ENCODE measurements around the gene LARGE2. TPM values are rescaled to one million over a fixed set of nuclear protein-coding genes. Genes with fewer than 3 reads are reported as not detected.

LARGE2 gene
- total RNA-seq, 1 experiment from 2014 or later = 30.1 TPM

- H3K9me3 Mint-ChIP-seq (ENCODE audit: low read depth, unreplicated experiment) = no peaks in the 10 kb centered on the region
- no peak overlapping the region for H3K27ac Mint-ChIP-seq (ENCODE audit: unreplicated experiment)
- no TSS peak for BruUV-seq (replicated peaks)
- H3K36me3 Mint-ChIP-seq (ENCODE audit: insufficient read depth, unreplicated experiment) = peaks cover 19% of the 10 kb centered on the region
- CTCF ChIA-PET = no interaction called here
- no peak for DNase-seq
- peaks cover 5% of the 10 kb centered on the region for H3K27me3 Mint-ChIP-seq (ENCODE audit: unreplicated experiment)
- TF ChIP-seq CTCF (IDR thresholded peaks at IDR 0.05; ENCODE audit: unreplicated experiment) = no peak
- intact Hi-C loops (cut with micrococcal nuclease; ENCODE audit: unreplicated experiment) = no loop called here
- H3K4me1 Mint-ChIP-seq (ENCODE audit: low read depth, unreplicated experiment) = no peaks in the 10 kb centered on the region
- no peak overlapping the region for H3K4me3 Mint-ChIP-seq (ENCODE audit: low read depth, unreplicated experiment)
Observed at GRCh38 chr11:45906096-45906682, 16.3 kb upstream of the LARGE2 start.

GRCh38 chr11:45906965-45907611 is 15.4 kb upstream of the LARGE2 start, which contains the start of gene FREY1:
Gene FREY1 (minus strand): TSS chr11:45907271. CDS start chr11:45907245, 26 bp downstream.
- Mint-ChIP-seq H3K9me3 (ENCODE audit: low read depth, unreplicated experiment) (no peaks in the 10 kb centered on the region), H3K4me3 (ENCODE audit: low read depth, unreplicated experiment) (no peak within 1 kb of the TSS), H3K27ac (ENCODE audit: unreplicated experiment) (no peak within 1 kb of the TSS), H3K36me3 (ENCODE audit: insufficient read depth, unreplicated experiment) (peaks cover 24% of the 10 kb centered on the region), H3K27me3 (ENCODE audit: unreplicated experiment) (no peaks in the 10 kb centered on the region), H3K4me1 (ENCODE audit: low read depth, unreplicated experiment) (no peaks in the 10 kb centered on the region)
- intact Hi-C loops (cut with micrococcal nuclease; ENCODE audit: unreplicated experiment) = no loop called here
- CTCF ChIA-PET = no interaction called here
- no peak for DNase-seq
- TF ChIP-seq CTCF (IDR thresholded peaks at IDR 0.05; ENCODE audit: unreplicated experiment) = no peak
- no TSS peak for BruUV-seq (replicated peaks)

- CTCF ChIA-PET = no interaction called here
- Mint-ChIP-seq H3K27ac (ENCODE audit: unreplicated experiment) (peak overlapping the region; percentile 72), H3K9me3 (ENCODE audit: low read depth, unreplicated experiment) (no peaks in the 10 kb centered on the region), H3K27me3 (ENCODE audit: unreplicated experiment) (no peaks in the 10 kb centered on the region), H3K36me3 (ENCODE audit: insufficient read depth, unreplicated experiment) (peaks cover 24% of the 10 kb centered on the region), H3K4me1 (ENCODE audit: low read depth, unreplicated experiment) (no peaks in the 10 kb centered on the region), H3K4me3 (ENCODE audit: low read depth, unreplicated experiment) (no peak overlapping the region)
- no TSS peak for BruUV-seq (replicated peaks)
- no peak for TF ChIP-seq CTCF (IDR thresholded peaks at IDR 0.05; ENCODE audit: unreplicated experiment)
- no peak for DNase-seq
- intact Hi-C loops (cut with micrococcal nuclease; ENCODE audit: unreplicated experiment) = no loop called here
Observed at GRCh38 chr11:45907911-45908370, 14.5 kb upstream of the LARGE2 start.

GRCh38 chr11:45909594-45910475 is 12.6 kb upstream of the LARGE2 start:
- H3K4me3 Mint-ChIP-seq (ENCODE audit: low read depth, unreplicated experiment) = no peak overlapping the region
- intact Hi-C loops (cut with micrococcal nuclease; ENCODE audit: unreplicated experiment) = no loop called here
- TF ChIP-seq CTCF (IDR thresholded peaks at IDR 0.05; ENCODE audit: unreplicated experiment) = no peak
- no peaks in the 10 kb centered on the region for H3K27me3 Mint-ChIP-seq (ENCODE audit: unreplicated experiment)
- H3K27ac Mint-ChIP-seq (ENCODE audit: unreplicated experiment) = no peak overlapping the region
- H3K9me3 Mint-ChIP-seq (ENCODE audit: low read depth, unreplicated experiment) = no peaks in the 10 kb centered on the region
- H3K4me1 Mint-ChIP-seq (ENCODE audit: low read depth, unreplicated experiment) = no peaks in the 10 kb centered on the region
- H3K36me3 Mint-ChIP-seq (ENCODE audit: insufficient read depth, unreplicated experiment) = peaks cover 24% of the 10 kb centered on the region
- BruUV-seq (replicated peaks) = no TSS peak
- DNase-seq = no peak
- CTCF ChIA-PET = no interaction called here
